H9 (cell line): ENCODE data around the gene LPAR6. TPM values are rescaled to one million over a fixed set of nuclear protein-coding genes. Genes with fewer than 3 reads are reported as not detected.

Source experiments
- DNase-seq: peaks from one replicate; pipeline ENCODE4 v3.0.0-alpha.2; 2017
- H2AFZ ChIP-seq: one replicate; pipeline ENCODE4 v1.6.1; 2013; ENCODE audit warnings: mild to moderate bottlenecking, low read length, control low read depth, moderate library complexity
- H2AK5ac ChIP-seq: 2 replicates; pipeline ENCODE4 v1.6.1; 2013; ENCODE audit warnings: low read length, control low read depth, mixed read lengths; ENCODE audit not compliant: insufficient read length
- H2BK120ac ChIP-seq: one replicate; pipeline ENCODE4 v1.6.1; 2013; ENCODE audit warnings: low read depth, mild to moderate bottlenecking, low read length, control low read depth, inconsistent platforms; ENCODE audit not compliant: poor library complexity, severe bottlenecking
- H2BK12ac ChIP-seq: 2 replicates; pipeline ENCODE4 v1.6.1; 2013; ENCODE audit warnings: low read length, control low read depth, mixed read lengths, low read depth; ENCODE audit not compliant: insufficient read length
- H2BK15ac ChIP-seq: 2 replicates; pipeline ENCODE4 v1.6.1; 2013; ENCODE audit warnings: low read depth, low read length, control low read depth
- H2BK20ac ChIP-seq: one replicate; pipeline ENCODE4 v1.6.1; 2013; ENCODE audit warnings: low read depth, mild to moderate bottlenecking, low read length, control low read depth, inconsistent platforms; ENCODE audit not compliant: poor library complexity, severe bottlenecking
- H2BK5ac ChIP-seq: 2 replicates; pipeline ENCODE4 v1.6.1; 2013; ENCODE audit warnings: low read length, control low read depth, mixed read lengths; ENCODE audit not compliant: insufficient read length
- H3K14ac ChIP-seq: 2 replicates; pipeline ENCODE4 v1.6.1; 2013; ENCODE audit warnings: low read length, control low read depth; ENCODE audit not compliant: insufficient read depth
- H3K18ac ChIP-seq: 2 replicates; pipeline ENCODE4 v1.6.1; 2013; ENCODE audit warnings: low read depth, mild to moderate bottlenecking, mixed read lengths, low read length, control low read depth; ENCODE audit not compliant: insufficient read length
- H3K23ac ChIP-seq: 2 replicates; pipeline ENCODE4 v1.6.1; 2013; ENCODE audit warnings: low read length, control low read depth, mixed read lengths, low read depth; ENCODE audit not compliant: insufficient read length
- H3K23me2 ChIP-seq: 2 replicates; pipeline ENCODE4 v1.6.1; 2013; ENCODE audit warnings: low read depth, mild to moderate bottlenecking, mixed read lengths, low read length, control low read depth; ENCODE audit not compliant: insufficient read length, poor library complexity, severe bottlenecking
- H3K27ac ChIP-seq: 2 replicates; pipeline ENCODE4 v1.5.1; 2013; ENCODE audit warnings: low read length, control low read depth, mixed read lengths, low read depth; ENCODE audit not compliant: insufficient read length
- H3K27me3 ChIP-seq: 2 replicates; pipeline ENCODE4 v1.6.1; 2013; ENCODE audit warnings: low read length, control low read depth, inconsistent platforms; ENCODE audit not compliant: insufficient read depth
- H3K4ac ChIP-seq: 2 replicates; pipeline ENCODE4 v1.6.1; 2013; ENCODE audit warnings: low read depth, mild to moderate bottlenecking, control low read depth, inconsistent platforms, low read length, moderate library complexity
- H3K4me1 ChIP-seq: 2 replicates; pipeline ENCODE4 v1.6.1; 2013; ENCODE audit warnings: low read length, control low read depth, inconsistent platforms; ENCODE audit not compliant: insufficient read depth
- H3K4me2 ChIP-seq: 2 replicates; pipeline ENCODE4 v1.6.1; 2013; ENCODE audit warnings: low read length, control low read depth, mixed read lengths; ENCODE audit not compliant: insufficient read length, insufficient read depth
- H3K56ac ChIP-seq: 2 replicates; pipeline ENCODE4 v1.6.1; 2013; ENCODE audit warnings: low read depth, mild to moderate bottlenecking, mixed read lengths, low read length, control low read depth; ENCODE audit not compliant: insufficient read length
- H3K79me1 ChIP-seq: 2 replicates; pipeline ENCODE4 v1.6.1; 2013; ENCODE audit warnings: low read depth, mild to moderate bottlenecking, moderate library complexity, low read length, control low read depth, inconsistent platforms; ENCODE audit not compliant: insufficient read depth, poor library complexity, severe bottlenecking
- H3K79me2 ChIP-seq: 2 replicates; pipeline ENCODE4 v1.6.1; 2013; ENCODE audit warnings: low read length, control low read depth, inconsistent platforms; ENCODE audit not compliant: insufficient read depth
- H3K9ac ChIP-seq: 2 replicates; pipeline ENCODE4 v1.6.1; 2013; ENCODE audit warnings: low read length, control low read depth, mixed read lengths; ENCODE audit not compliant: insufficient read length; ENCODE audit errors: extremely low read depth
- H3K9me3 ChIP-seq: one replicate; pipeline ENCODE4 v1.6.1; 2013; ENCODE audit warnings: low read depth, low read length, inconsistent platforms; ENCODE audit not compliant: control insufficient read depth
- H3T11ph ChIP-seq: one replicate; pipeline ENCODE4 v1.6.1; 2013; ENCODE audit warnings: mild to moderate bottlenecking, low read length, control low read depth, inconsistent platforms
- H4K20me1 ChIP-seq: one replicate; pipeline ENCODE4 v1.6.1; 2013; ENCODE audit not compliant: control insufficient read depth, insufficient read length, insufficient read depth
- H4K5ac ChIP-seq: 2 replicates; pipeline ENCODE4 v1.6.1; 2013; ENCODE audit warnings: low read depth, mild to moderate bottlenecking, mixed read lengths, low read length, control low read depth; ENCODE audit not compliant: insufficient read length
- H4K8ac ChIP-seq: replicated peaks from 2 replicates; pipeline ENCODE4 v1.6.1; 2013; ENCODE audit warnings: low read length, control low read depth, mixed read lengths, low read depth; ENCODE audit not compliant: insufficient read length
- H4K91ac ChIP-seq: 2 replicates; pipeline ENCODE4 v1.6.1; 2013; ENCODE audit warnings: low read depth, mild to moderate bottlenecking, moderate library complexity, mixed read lengths, low read length, control low read depth; ENCODE audit not compliant: insufficient read length
- H3K27ac Mint-ChIP-seq, 3 experiments: 2 replicates in 2 of 3; 3 replicates in 1 of 3; pipeline ENCODE4 v1.8.0; 2020 to 2021; ENCODE audit warnings: mixed read lengths in 3 of 3, mild to moderate bottlenecking in 1 of 3, moderate library complexity in 1 of 3
- H3K27me3 Mint-ChIP-seq: 2 replicates; pipeline ENCODE4 v1.8.0; 2021; ENCODE audit warnings: low read depth, mild to moderate bottlenecking, moderate library complexity, mixed read lengths
- H3K36me3 Mint-ChIP-seq, 3 experiments: 2 replicates in 2 of 3; 3 replicates in 1 of 3; pipeline ENCODE4 v1.8.0; 2020 to 2021; ENCODE audit warnings: low read depth in 3 of 3, mixed read lengths in 3 of 3; ENCODE audit not compliant: insufficient read depth in 1 of 3
- H3K4me1 Mint-ChIP-seq, 2 experiments: 2 replicates each; pipeline ENCODE4 v1.8.0; 2020; ENCODE audit warnings: mixed read lengths in 2 of 2
- H3K4me3 Mint-ChIP-seq, 2 experiments: 2 replicates in 1 of 2; 3 replicates in 1 of 2; pipeline ENCODE4 v1.8.0; 2020 to 2021; ENCODE audit warnings: mild to moderate bottlenecking in 2 of 2, mixed read lengths in 2 of 2, moderate library complexity in 1 of 2
- H3K9me3 Mint-ChIP-seq, 2 experiments: 2 replicates in 1 of 2; 3 replicates in 1 of 2; pipeline ENCODE4 v1.8.0; 2020; ENCODE audit warnings: mild to moderate bottlenecking in 2 of 2, mixed read lengths in 2 of 2, moderate library complexity in 1 of 2
- CTCF ChIP-seq: fragments of 200-600 bp; sonication (generic); conservative IDR thresholded peaks from 3 replicates; pipeline ENCODE4 v1.8.0; 2021; ENCODE audit warnings: antibody characterized with exemption, mild to moderate bottlenecking
- WGBS: extraction: QIAGEN DNeasy Blood & Tissue Kit; methylation state at CpG from one replicate; pipeline ENCODE4 v1.1.7; 2013; ENCODE audit warnings: missing lambda C conversion rate, low lambda C conversion rate, mixed read lengths; ENCODE audit not compliant: insufficient read length; ENCODE audit errors: extremely low coverage; 5-methylcytosine and 5-hydroxymethylcytosine counted together
- total RNA-seq: library from RNA; stranded (reverse); gene quantifications from 2 replicates; pipeline ENCODE4 v1.2.1, GENCODE V29; 2021

Gene LPAR6
- total RNA-seq, 1 experiment from 2014 or later, result 4.2 TPM

DNA sequence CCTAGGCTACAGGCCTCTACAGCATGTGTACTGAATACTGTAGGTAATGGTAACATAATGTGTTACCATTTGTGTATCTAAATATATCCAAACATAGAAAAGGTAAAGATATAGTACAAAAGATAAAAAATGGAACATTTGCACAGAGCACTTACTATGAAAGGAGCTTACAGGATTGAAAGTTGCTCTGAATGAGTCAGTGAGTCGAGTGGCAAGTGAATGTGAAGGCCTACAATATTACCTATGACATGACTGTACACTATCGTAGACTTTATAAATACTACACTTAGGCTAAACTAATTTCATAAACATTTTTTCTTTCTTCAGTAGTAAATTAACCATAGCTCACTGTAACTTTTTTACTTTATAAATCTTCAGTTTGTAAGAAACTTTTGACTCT is 35.1 kb downstream of the LPAR6 start:
- H4K20me1 ChIP-seq, result no peaks in the 10 kb centered on the region
- H2BK15ac ChIP-seq, result no peak overlapping the region
- H3K4ac ChIP-seq, result no peak overlapping the region
- H3K9ac ChIP-seq, result no peak overlapping the region
- no peaks in the 10 kb centered on the region; a peak in 1 of 5 replicates for H3K9me3 Mint-ChIP-seq
- no CpG with 5 or more reads among the region's 2 CpGs for WGBS
- H3K27ac Mint-ChIP-seq, result no peak overlapping the region
- no peak overlapping the region for H3K56ac ChIP-seq
- H3K14ac ChIP-seq, result no peak overlapping the region
- H3K36me3 Mint-ChIP-seq, result peaks cover 0 to 11% (median 10%) of the 10 kb centered on the region in 3 experiments; a peak in 4 of 7 replicates
- no peak overlapping the region for H2BK12ac ChIP-seq
- no peak overlapping the region for H3K4me3 Mint-ChIP-seq
- H3K27me3 Mint-ChIP-seq, result no peaks in the 10 kb centered on the region
- no peaks in the 10 kb centered on the region for H3K27me3 ChIP-seq
- DNase-seq, result no peak
- H3K23ac ChIP-seq, result no peak overlapping the region
- H3T11ph ChIP-seq, result no peak overlapping the region
- no peaks in the 10 kb centered on the region for H3K79me2 ChIP-seq
- no peak overlapping the region for H2BK20ac ChIP-seq
- H3K79me1 ChIP-seq, result no peaks in the 10 kb centered on the region
- no peak overlapping the region for H2BK5ac ChIP-seq
- no peaks in the 10 kb centered on the region for H3K9me3 ChIP-seq
- no peak overlapping the region for H3K4me2 ChIP-seq
- no peaks in the 10 kb centered on the region for H3K23me2 ChIP-seq
- H3K27ac ChIP-seq, result no peak overlapping the region
- no peak overlapping the region for H4K8ac ChIP-seq
- H2AFZ ChIP-seq, result no peak overlapping the region
- H2BK120ac ChIP-seq, result no peak overlapping the region
- TF ChIP-seq CTCF, result no peak
- H3K4me1 Mint-ChIP-seq, result no peaks in the 10 kb centered on the region
- no peak overlapping the region for H4K5ac ChIP-seq
- H4K91ac ChIP-seq, result no peak overlapping the region
- H2AK5ac ChIP-seq, result no peak overlapping the region
- H3K18ac ChIP-seq, result no peak overlapping the region
- no peaks in the 10 kb centered on the region for H3K4me1 ChIP-seq
